Fibroblast of villous mesenchyme (primary cell): ENCODE measurements around the gene NR2F2. TPM values are rescaled to one million over a fixed set of nuclear protein-coding genes. Genes with fewer than 3 reads are reported as not detected.

ENCODE experiments used
- DNase-seq: peaks from one replicate; pipeline ENCODE4 v3.0.0-alpha.2; 2010; ENCODE audit warnings: low read depth
- H3K4me3 ChIP-seq: 2 replicates; pipeline ENCODE4 v1.5.1; 2011; ENCODE audit warnings: low read depth, mild to moderate bottlenecking, low read length
- total RNA-seq: library from RNA; depleted of rRNA; stranded (reverse); fragments of >200 nt; gene quantifications from 2 replicates; pipeline ENCODE4 v1.2.3, GENCODE V29; 2012
- TF ChIP-seq, protein P1 (sequence below): IDR thresholded peaks from 2 replicates; pipeline ENCODE4 v1.5.1; 2012; ENCODE audit warnings: low read depth, mild to moderate bottlenecking, low read length; ENCODE audit not compliant: insufficient read depth

The NR2F2 gene
- total RNA-seq, 1 donor: 96.3 TPM

DNA sequence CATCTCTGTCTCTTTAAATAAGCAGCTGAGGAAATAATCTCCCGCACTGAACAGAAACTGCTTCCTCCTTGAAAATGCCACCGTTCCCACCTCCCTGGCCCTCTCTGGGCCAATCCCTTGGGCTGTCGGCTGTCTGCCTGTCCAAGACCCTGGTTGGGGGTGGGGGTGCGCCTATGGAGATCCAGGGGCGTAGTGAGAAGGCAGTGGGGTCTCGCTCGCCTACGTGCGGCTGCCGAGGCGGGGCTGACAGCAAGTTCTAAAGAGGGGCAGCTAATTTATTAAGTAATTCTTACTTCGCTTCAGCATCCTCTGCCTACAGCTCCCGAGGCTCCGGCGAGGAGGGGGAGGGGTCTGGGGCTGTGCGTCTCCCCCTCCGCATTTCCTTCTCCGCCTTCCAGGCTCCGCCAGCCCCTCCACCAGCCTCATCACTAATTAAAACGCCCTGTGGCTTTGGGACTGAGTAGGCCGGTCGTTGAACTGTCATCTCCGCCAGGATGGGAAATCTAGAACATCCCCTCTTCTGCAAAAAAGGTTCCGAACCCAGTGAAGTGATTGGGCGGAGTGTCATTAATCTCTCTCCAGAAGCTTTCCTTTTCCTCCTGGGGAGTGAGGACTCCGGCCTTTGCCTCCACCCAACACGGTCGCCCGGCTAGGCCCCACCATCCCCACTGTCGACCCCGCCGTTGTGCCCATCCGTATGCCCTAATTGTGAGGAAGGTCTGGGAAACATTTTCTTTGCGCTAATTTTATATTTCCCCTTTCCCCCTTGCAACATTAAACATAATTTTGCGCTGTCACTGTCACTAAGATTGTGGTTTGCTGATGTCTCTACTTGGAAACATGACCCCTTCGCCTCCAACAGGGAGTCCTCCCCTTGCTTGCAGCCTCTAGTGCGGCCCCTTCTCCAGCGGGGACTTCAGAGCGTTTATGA is 16.9 kb downstream of the NR2F2 start:
- peak overlapping the region; percentile 90 for H3K4me3 ChIP-seq
- peak; percentile 85 for DNase-seq
- TF ChIP-seq, protein P1, sequence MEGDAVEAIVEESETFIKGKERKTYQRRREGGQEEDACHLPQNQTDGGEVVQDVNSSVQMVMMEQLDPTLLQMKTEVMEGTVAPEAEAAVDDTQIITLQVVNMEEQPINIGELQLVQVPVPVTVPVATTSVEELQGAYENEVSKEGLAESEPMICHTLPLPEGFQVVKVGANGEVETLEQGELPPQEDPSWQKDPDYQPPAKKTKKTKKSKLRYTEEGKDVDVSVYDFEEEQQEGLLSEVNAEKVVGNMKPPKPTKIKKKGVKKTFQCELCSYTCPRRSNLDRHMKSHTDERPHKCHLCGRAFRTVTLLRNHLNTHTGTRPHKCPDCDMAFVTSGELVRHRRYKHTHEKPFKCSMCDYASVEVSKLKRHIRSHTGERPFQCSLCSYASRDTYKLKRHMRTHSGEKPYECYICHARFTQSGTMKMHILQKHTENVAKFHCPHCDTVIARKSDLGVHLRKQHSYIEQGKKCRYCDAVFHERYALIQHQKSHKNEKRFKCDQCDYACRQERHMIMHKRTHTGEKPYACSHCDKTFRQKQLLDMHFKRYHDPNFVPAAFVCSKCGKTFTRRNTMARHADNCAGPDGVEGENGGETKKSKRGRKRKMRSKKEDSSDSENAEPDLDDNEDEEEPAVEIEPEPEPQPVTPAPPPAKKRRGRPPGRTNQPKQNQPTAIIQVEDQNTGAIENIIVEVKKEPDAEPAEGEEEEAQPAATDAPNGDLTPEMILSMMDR: no peak

DNA sequence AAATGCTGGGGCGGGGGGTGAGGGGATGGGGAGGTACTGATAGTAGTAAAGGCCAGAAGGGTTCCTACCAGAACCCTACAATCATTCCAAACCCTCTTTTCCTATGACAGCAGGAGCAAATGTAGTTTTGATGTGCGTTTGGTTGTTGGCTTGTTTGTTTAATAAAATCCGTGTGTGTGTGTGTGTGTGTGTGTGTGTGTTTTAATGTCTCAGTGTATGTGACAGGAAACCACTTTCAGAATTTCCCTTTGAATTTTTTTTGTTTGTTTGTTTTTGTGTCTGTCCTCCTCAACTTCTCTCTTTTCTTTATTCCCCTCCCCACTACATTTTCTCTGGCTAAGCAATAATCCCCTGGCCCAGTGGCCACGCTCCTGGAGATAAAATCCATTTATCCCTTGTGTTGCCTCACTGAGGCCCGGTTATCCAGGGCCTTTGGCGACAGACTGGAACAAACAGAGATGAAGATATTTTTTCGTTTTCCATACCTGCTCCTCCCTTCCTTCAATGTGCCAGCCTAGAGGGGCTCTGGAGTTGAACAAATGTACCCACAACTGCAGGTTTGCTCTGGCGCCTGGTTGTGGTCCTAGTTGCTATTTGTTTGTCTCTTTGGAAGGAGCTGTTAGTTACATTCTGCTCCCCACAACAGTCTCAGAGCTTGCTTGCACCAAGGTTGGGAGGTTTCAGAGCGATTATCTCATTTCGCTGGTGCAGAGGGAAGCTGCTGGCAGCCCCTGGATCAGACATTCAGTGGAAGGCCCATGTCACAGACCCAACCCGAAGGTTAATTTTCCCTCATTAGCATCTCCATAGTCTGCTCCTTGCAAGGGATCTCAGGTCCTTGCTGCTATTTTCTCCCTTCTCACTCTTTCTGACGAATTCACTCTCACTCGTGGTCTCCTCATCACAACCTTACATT is 17.9 kb downstream of the NR2F2 start:
- no peak overlapping the region for H3K4me3 ChIP-seq
- DNase-seq: peak; percentile 57
- TF ChIP-seq, protein P1: no peak

DNA sequence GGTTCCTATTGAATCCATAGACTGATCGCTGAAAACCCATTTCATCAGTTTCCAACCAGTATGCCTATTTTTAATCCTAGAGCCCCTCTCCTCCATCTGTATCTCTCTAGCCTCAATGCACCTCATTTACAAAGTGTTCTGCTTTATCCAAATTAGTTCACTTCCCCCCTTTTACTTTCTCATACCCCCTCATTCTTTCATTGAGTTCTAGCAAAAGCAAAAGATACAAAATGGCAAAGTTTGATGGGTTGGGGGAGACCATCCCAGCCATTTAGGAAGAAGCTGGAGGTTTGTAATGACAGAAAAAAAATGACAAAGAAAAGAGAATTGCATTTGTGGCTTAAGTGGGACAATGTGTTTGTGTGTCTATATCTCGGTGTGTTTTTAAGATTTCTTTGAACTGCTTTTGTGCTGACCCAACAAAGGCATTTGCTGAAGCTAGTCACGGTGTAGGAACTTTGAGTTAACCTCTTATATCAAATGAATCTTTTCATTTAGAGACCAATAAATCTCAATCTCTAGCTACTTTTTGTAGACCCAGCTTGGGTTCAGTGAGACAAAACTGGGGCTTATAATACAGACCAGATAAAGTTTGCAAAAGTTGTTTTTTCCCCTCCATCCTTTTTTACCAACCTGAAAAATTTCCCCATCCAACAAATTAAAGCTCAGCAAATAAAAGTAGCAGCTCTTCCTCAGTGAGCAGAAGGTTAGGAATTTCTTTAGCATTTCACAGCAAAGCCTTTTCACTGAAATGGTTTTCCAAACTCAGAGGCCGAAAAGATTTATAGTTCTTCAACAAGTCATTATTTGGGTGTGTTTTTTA is 18.7 kb downstream of the NR2F2 start:
- H3K4me3 ChIP-seq: no peak overlapping the region
- peak; percentile 50 for DNase-seq
- TF ChIP-seq, protein P1: no peak

DNA sequence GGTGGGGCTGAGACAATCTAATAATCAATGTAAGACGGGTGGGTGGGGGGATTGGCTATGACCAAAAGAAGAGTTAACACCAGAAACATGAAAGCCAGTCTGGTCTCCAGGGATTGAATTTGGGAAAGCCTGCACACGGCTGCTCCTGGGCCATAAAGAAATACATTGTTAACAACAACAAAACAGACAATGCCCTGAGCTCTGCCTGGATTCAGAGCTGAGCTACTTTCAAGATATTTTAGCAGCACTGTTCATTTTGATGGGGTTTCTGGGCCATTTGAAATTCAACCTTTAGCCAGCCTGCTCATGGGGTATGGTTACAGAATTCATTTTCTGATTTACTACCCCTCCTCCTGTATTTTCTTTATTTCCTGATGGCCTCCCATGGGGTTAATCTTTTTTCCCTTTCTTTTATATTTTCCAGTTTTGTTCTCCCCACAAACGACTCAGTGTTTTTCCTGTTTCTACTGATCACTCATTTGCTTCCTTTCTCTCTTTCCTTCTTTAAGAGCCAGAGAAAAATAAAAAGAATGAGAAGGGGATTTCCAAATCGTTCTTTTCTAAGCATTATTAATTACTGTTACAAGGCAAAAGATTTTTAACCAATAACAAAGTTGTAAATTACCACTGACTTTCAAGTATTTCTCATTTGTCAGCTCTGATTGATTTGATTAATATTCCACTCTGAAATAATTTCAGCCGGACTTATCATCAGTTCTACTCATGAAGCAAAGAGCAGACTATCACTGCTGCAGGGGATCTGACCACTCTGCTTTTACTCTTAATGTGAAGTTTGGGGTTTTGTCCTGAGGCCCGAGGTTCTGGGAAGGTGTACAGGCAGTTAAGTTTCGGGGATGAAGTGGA is 19.6 kb downstream of the NR2F2 start:
- TF ChIP-seq, protein P1: no peak
- H3K4me3 ChIP-seq: no peak overlapping the region
- peak; percentile 24 for DNase-seq

DNA sequence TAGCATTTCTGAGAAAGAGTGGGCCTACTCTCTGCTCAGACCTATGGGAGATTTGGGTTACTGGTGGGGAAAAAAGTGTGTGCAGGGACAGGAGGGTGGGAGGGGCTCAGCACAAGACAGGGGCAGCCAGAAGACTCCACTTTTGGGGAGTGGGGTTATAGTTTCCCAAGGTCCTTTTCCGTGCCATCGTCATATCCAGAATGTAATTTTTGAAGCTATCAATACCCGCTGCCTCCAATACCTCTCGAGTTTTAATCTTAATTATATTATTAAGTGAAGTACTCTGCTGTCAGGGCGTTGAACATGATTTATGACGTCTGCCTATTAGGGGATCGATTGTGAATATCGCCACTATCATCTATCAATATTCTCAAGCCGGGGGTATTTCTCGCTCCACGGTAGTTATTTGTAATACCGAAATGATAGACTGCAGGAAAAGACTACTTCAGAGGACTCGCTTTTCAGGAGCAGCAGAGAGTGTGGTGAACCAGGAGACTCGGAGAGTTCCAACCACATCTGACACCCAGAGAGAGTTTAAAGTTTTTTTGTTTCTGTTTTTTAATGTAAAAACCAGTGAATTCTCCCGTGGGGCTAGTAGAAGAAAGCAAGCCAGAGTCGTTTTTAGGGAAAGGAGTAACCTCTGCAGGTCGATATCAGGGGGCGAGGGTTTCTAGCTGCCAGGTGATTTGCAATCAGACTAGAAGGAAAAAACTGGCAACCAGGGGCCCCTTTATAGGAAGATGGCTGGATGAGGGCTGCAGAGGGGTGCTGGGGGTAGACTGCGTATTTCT is 20.6 kb downstream of the NR2F2 start:
- no peak overlapping the region for H3K4me3 ChIP-seq
- DNase-seq: peak; percentile 20
- TF ChIP-seq, protein P1: no peak
